HCT116 (cell line): ENCODE measurements around the gene HCLS1. TPM values are rescaled to one million over a fixed set of nuclear protein-coding genes. Genes with fewer than 3 reads are reported as not detected.

Experiments used
- ATAC-seq: fragments of 200-7000 bp; cut with Tn5 transposase; 2 replicates; pipeline ENCODE4 v1.9.1; 2020; ENCODE audit warnings: mild to moderate bottlenecking, moderate library complexity
- BruUV-seq: library from RNA; stranded (reverse); fragments of 400-500 nt; replicated peaks from 2 replicates; lab custom pipeline; 2021; lab: Mats Ljungman, UMichigan
- CTCF ChIA-PET: fragments of 300-600 bp; sonication (Branson Sonifier 250); formaldehyde crosslinking; loops from one replicate; lab custom pipeline; 2021; ENCODE audit warnings: antibody characterized with exemption; lab: Charles Lee
- POLR2A ChIA-PET: fragments of 300-600, 350-600 bp; sonication (Branson Sonifier 250); formaldehyde crosslinking; loops from one replicate; lab custom pipeline; 2021; ENCODE audit warnings: antibody characterized with exemption; lab: Charles Lee
- RAD21 ChIA-PET, 2 experiments: fragments of 300-600 bp; sonication (Branson Sonifier 250); formaldehyde crosslinking; loops; one replicate each; lab custom pipeline; 2023; ENCODE audit warnings: low total read pairs in 2 of 2; ENCODE audit not compliant: uncharacterized antibody in 2 of 2, unreplicated experiment in 2 of 2, low non-redundant PET in 1 of 2; lab: Charles Lee
- DNase-seq: peaks from one replicate; pipeline ENCODE4 v3.0.0-alpha.2; 2010; ENCODE audit warnings: low read depth, low spot score
- H2AFZ ChIP-seq: fragments of 200-600 bp; shearing (Covaris generic), sonication (generic); 2 replicates; pipeline ENCODE4 v1.6.1; 2017; ENCODE audit warnings: low read depth, mixed run types, mixed read lengths, antibody characterized with exemption, low read length; ENCODE audit not compliant: poor library complexity, severe bottlenecking
- H3K27ac ChIP-seq: 2 replicates; pipeline ENCODE4 v1.5.1; 2012; ENCODE audit warnings: low read depth, low read length
- H3K27me3 ChIP-seq: fragments of 200-600 bp; sonication (generic); 2 replicates; pipeline ENCODE4 v1.6.1; 2016; ENCODE audit warnings: mixed run types, low read length, mixed read lengths; ENCODE audit not compliant: insufficient read depth
- H3K36me3 ChIP-seq, 2 experiments: fragments of 200-500 bp in 1 of 2; fragments of 200-600 bp in 1 of 2; sonication (Bioruptor generic) in 1 of 2; sonication (generic) in 1 of 2; 2 replicates each; pipeline versions ENCODE4 v1.5.1 to v1.6.1; 2014 to 2016; ENCODE audit warnings: low read length in 2 of 2, inconsistent platforms in 1 of 2, mixed read lengths in 1 of 2, mixed run types in 1 of 2; ENCODE audit not compliant: insufficient read depth in 2 of 2, control insufficient read depth in 1 of 2
- H3K4me1 ChIP-seq, 2 experiments: fragments of 200-600 bp in 1 of 2; sonication (generic) in 1 of 2; 2 replicates each; pipeline versions ENCODE4 v1.5.1 to v1.6.1; 2012 to 2017; ENCODE audit warnings: low read length in 2 of 2, inconsistent platforms in 1 of 2, mild to moderate bottlenecking in 1 of 2, mixed read lengths in 1 of 2, mixed run types in 1 of 2, moderate library complexity in 1 of 2; ENCODE audit not compliant: insufficient read depth in 2 of 2, control insufficient read depth in 1 of 2
- H3K4me2 ChIP-seq: fragments of 200-600 bp; sonication (generic); 2 replicates; pipeline ENCODE4 v1.6.1; 2017; ENCODE audit warnings: mixed run types, low read length, mixed read lengths
- H3K4me3 ChIP-seq, 2 experiments: fragments of 200-600 bp in 1 of 2; sonication (generic) in 1 of 2; replicated peaks in 1 of 2; 2 replicates each; pipeline ENCODE4 v1.5.1; 2011 to 2016; ENCODE audit warnings: low read length in 2 of 2, control low read depth in 1 of 2, low read depth in 1 of 2, mild to moderate bottlenecking in 1 of 2, mixed read lengths in 1 of 2, mixed run types in 1 of 2
- H3K79me2 ChIP-seq: fragments of 200-600 bp; sonication (generic); 2 replicates; pipeline ENCODE4 v1.6.1; 2017; ENCODE audit warnings: mild to moderate bottlenecking, mixed run types, low read length, moderate library complexity, mixed read lengths; ENCODE audit not compliant: insufficient read depth
- H3K9ac ChIP-seq: fragments of 200-600 bp; sonication (generic); 2 replicates; pipeline ENCODE4 v1.6.1; 2016; ENCODE audit warnings: low read length, mixed read lengths
- H3K9me2 ChIP-seq: fragments of 200-600 bp; sonication (generic), shearing (Covaris generic); 2 replicates; pipeline ENCODE4 v1.6.1; 2017; ENCODE audit warnings: mixed run types, mild to moderate bottlenecking, moderate library complexity; ENCODE audit not compliant: insufficient read depth
- H3K9me3 ChIP-seq, 2 experiments: fragments of 200-500 bp in 1 of 2; fragments of 200-600 bp in 1 of 2; sonication (Bioruptor generic) in 1 of 2; sonication (generic) in 1 of 2; 2 replicates each; pipeline ENCODE4 v1.6.1; 2014 to 2017; ENCODE audit warnings: low read length in 2 of 2, mixed read lengths in 2 of 2, inconsistent platforms in 1 of 2, low read depth in 1 of 2, mild to moderate bottlenecking in 1 of 2, mixed run types in 1 of 2, moderate library complexity in 1 of 2; ENCODE audit not compliant: control insufficient read depth in 1 of 2, insufficient read depth in 1 of 2
- H4K20me1 ChIP-seq: fragments of 200-600 bp; sonication (generic), shearing (Covaris generic); 2 replicates; pipeline ENCODE4 v1.6.1; 2017; ENCODE audit warnings: mixed run types, mild to moderate bottlenecking, moderate library complexity; ENCODE audit not compliant: insufficient read depth
- ATF3 ChIP-seq: IDR thresholded peaks from 2 replicates; pipeline ENCODE4 v1.6.1; 2012
- CBX3 ChIP-seq: IDR thresholded peaks from 2 replicates; pipeline ENCODE4 v1.6.1; 2012; ENCODE audit warnings: low read depth
- CTCF ChIP-seq, 3 experiments: fragments of 200-600 bp in 1 of 3; sonication (generic) in 1 of 3; IDR thresholded peaks in 2 of 3; conservative IDR thresholded peaks in 1 of 3; 2 replicates each; pipeline ENCODE4 v1.5.1; 2012 to 2017; ENCODE audit warnings: low read depth in 2 of 3, low read length in 2 of 3, antibody characterized with exemption in 1 of 3, borderline replicate concordance in 1 of 3, control low read depth in 1 of 3, mild to moderate bottlenecking in 1 of 3, mixed read lengths in 1 of 3, mixed run types in 1 of 3, moderate library complexity in 1 of 3; ENCODE audit not compliant: insufficient read depth in 1 of 3
- ELF1 ChIP-seq: IDR thresholded peaks from 2 replicates; pipeline ENCODE4 v1.6.1; 2012; ENCODE audit warnings: low read depth, borderline replicate concordance
- EZH2 ChIP-seq: fragments of 200-600 bp; sonication (generic); IDR thresholded peaks from 2 replicates; pipeline ENCODE4 v1.6.1; 2017; ENCODE audit warnings: antibody characterized with exemption, mixed run types
- JUND ChIP-seq: IDR thresholded peaks from 2 replicates; pipeline ENCODE4 v1.6.1; 2012
- POLR2AphosphoS5 ChIP-seq: IDR thresholded peaks from 2 replicates; pipeline ENCODE4 v1.6.1; 2011; ENCODE audit warnings: mild to moderate bottlenecking, low read depth, low read length, moderate library complexity
- SP1 ChIP-seq: IDR thresholded peaks from 2 replicates; pipeline ENCODE4 v1.6.1; 2012; ENCODE audit warnings: low read depth
- intact Hi-C: fragments of 100-400 bp; cut with micrococcal nuclease; formaldehyde crosslinking; loops from 2 replicates; pipeline ENCODE4 v1.10.0; 2022
- total RNA-seq: library from RNA; stranded (reverse); gene quantifications from one replicate; pipeline ENCODE4 v1.2.1, GENCODE V29; 2021; ENCODE audit not compliant: unreplicated experiment
- TF ChIP-seq, protein P1 (sequence below): IDR thresholded peaks from 2 replicates; pipeline ENCODE4 v1.6.1; 2012
- TF ChIP-seq, protein P2 (sequence below): IDR thresholded peaks from 2 replicates; pipeline ENCODE4 v1.6.1; 2011; ENCODE audit warnings: mild to moderate bottlenecking, low read length, moderate library complexity; ENCODE audit not compliant: insufficient replicate concordance; ENCODE audit errors: extremely low read depth

Gene HCLS1
- total RNA-seq, 1 experiment from 2014 or later = 1.6 TPM

GRCh38 chr3:121710347-121710746 lies 49.6 kb upstream of the HCLS1 start:
- Histone ChIP-seq H3K4me2 (no peak overlapping the region), H3K27ac (no peak overlapping the region), H3K36me3 (peaks cover 0 to 3% of the 10 kb centered on the region in 2 experiments; a peak in 1 of 4 replicates), H3K27me3 (no peaks in the 10 kb centered on the region), H2AFZ (no peak overlapping the region), H3K4me1 (no peaks in the 10 kb centered on the region), H3K79me2 (no peaks in the 10 kb centered on the region), H3K9ac (no peak overlapping the region), H3K4me3 (no peak overlapping the region), H3K9me2 (no peaks in the 10 kb centered on the region), H4K20me1 (no peaks in the 10 kb centered on the region), H3K9me3 (no peaks in the 10 kb centered on the region)
- DNase-seq (no peak), ATAC-seq (no peak)
- POLR2A ChIA-PET = no interaction called here
- no TSS peak for BruUV-seq
- CTCF ChIA-PET = no interaction called here
- intact Hi-C loops = no loop called here
- RAD21 ChIA-PET = no interaction called here
- TF ChIP-seq CTCF (IDR thresholded peaks at IDR 0.05 in 2 of 3, conservative IDR thresholded peaks at IDR 0.05 in 1 of 3; ENCODE audit: borderline replicate concordance in 1 of 3, insufficient read depth in 1 of 3, low read depth in 2 of 3, low read length in 2 of 3) (no peak), CBX3 (no peak), JUND (no peak), EZH2 (no peak), POLR2AphosphoS5 (no peak), ATF3 (no peak), ELF1 (no peak), SP1 (no peak)
- TF ChIP-seq, protein P1, sequence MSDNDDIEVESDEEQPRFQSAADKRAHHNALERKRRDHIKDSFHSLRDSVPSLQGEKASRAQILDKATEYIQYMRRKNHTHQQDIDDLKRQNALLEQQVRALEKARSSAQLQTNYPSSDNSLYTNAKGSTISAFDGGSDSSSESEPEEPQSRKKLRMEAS = no peak
- TF ChIP-seq, protein P2, sequence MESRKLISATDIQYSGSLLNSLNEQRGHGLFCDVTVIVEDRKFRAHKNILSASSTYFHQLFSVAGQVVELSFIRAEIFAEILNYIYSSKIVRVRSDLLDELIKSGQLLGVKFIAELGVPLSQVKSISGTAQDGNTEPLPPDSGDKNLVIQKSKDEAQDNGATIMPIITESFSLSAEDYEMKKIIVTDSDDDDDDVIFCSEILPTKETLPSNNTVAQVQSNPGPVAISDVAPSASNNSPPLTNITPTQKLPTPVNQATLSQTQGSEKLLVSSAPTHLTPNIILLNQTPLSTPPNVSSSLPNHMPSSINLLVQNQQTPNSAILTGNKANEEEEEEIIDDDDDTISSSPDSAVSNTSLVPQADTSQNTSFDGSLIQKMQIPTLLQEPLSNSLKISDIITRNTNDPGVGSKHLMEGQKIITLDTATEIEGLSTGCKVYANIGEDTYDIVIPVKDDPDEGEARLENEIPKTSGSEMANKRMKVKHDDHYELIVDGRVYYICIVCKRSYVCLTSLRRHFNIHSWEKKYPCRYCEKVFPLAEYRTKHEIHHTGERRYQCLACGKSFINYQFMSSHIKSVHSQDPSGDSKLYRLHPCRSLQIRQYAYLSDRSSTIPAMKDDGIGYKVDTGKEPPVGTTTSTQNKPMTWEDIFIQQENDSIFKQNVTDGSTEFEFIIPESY = no peak
